ENCODE measurements around the gene MORC3.
A peak's percentile ranks its signal among the peaks of the same experiment; 100 is the strongest.
"Not testable (repeated sequence)": the region's sequence is repeated elsewhere in the genome, so short reads cannot be mapped to it uniquely, and the experiment has no call there.

MORC3 gene

GRCh38 chr21:36375994-36376393 lies 56.0 kb downstream of the MORC3 start:
- Histone ChIP-seq H3K9me3 (ENCODE audit: insufficient read depth, low read length) (no peaks in the 10 kb centered on the region), H3K27me3 (ENCODE audit: insufficient read depth, insufficient read length) (no peaks in the 10 kb centered on the region), H3K4me1 (ENCODE audit: insufficient read depth, insufficient read length) (no peaks in the 10 kb centered on the region), H3K4me3 (ENCODE audit: insufficient read length, low read depth) (no peak overlapping the region), H3K9ac (ENCODE audit: insufficient read length, low read depth) (no peak overlapping the region), H3K36me3 (ENCODE audit: insufficient read depth, insufficient read length, low read length) (peaks cover 54% of the 10 kb centered on the region)
- TF ChIP-seq YY1 (IDR thresholded peaks at IDR 0.05; ENCODE audit: insufficient read depth, insufficient read length): no peak
- no peak for TF ChIP-seq SUZ12 (IDR thresholded peaks at IDR 0.05; ENCODE audit: extremely low read depth, insufficient read depth, insufficient read length)
- TF ChIP-seq ZNF274 (IDR thresholded peaks at IDR 0.05; ENCODE audit: low read depth, low read length): no peak
- DNase-seq (ENCODE audit: low read depth, low spot score): no peak

DNA sequence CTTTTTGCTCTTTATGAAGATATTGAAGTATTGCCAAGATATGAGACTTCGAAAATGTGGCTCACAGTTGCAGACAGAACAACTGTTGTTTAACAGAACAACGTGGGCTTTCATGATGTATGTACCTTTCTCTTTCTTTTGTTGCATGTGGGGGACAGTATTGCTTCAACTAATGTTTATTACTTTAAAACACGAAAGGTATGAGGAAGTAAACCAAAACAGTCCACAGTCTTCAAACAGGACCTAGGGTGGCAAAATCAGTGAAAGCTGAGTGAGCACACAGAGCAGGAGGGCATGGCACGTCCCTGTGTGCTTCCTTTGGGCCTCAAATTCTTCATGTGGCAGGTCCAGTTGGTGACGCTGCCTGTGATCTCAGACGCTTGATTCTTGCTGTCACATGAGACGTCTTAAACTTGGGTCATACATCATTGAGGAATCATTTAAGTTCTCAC lies 57.4 kb downstream of the MORC3 start:
- no peaks in the 10 kb centered on the region for H3K9me3 ChIP-seq (ENCODE audit: insufficient read depth, low read length)
- TF ChIP-seq YY1 (IDR thresholded peaks at IDR 0.05; ENCODE audit: insufficient read depth, insufficient read length): no peak
- no peak for TF ChIP-seq ZNF274 (IDR thresholded peaks at IDR 0.05; ENCODE audit: low read depth, low read length)
- TF ChIP-seq SUZ12 (IDR thresholded peaks at IDR 0.05; ENCODE audit: extremely low read depth, insufficient read depth, insufficient read length): no peak
- H3K27me3 ChIP-seq (ENCODE audit: insufficient read depth, insufficient read length): no peaks in the 10 kb centered on the region
- H3K4me1 ChIP-seq (ENCODE audit: insufficient read depth, insufficient read length): no peaks in the 10 kb centered on the region
- peaks cover 41% of the 10 kb centered on the region for H3K36me3 ChIP-seq (ENCODE audit: insufficient read depth, insufficient read length, low read length)
- H3K9ac ChIP-seq (ENCODE audit: insufficient read length, low read depth): no peak overlapping the region
- no peak overlapping the region for H3K4me3 ChIP-seq (ENCODE audit: insufficient read length, low read depth)
- no peak for DNase-seq (ENCODE audit: low read depth, low spot score)

DNA sequence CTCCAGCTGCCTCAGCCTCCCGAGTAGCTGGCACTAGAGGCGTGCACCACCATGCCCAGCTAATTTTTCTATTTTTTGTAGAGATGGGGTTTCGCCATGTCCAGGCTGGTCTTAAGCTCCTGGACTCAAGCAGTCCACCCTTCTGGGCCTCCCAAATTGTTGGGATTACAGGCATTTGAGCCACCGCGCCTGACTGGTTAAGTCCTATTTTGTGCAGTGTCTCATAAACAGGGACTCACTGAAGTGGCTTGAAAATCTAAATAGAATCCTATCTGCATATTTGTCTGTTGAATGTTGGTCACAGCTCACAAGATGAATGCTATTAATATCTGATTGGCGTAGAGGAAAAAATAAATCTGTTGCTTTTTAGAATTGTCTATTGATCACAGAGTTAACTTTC lies 59.3 kb downstream of the MORC3 start:
- H3K9me3 ChIP-seq (ENCODE audit: insufficient read depth, low read length): no peaks in the 10 kb centered on the region
- no peak for TF ChIP-seq SUZ12 (IDR thresholded peaks at IDR 0.05; ENCODE audit: extremely low read depth, insufficient read depth, insufficient read length)
- TF ChIP-seq YY1 (IDR thresholded peaks at IDR 0.05; ENCODE audit: insufficient read depth, insufficient read length): no peak
- no peak for TF ChIP-seq ZNF274 (IDR thresholded peaks at IDR 0.05; ENCODE audit: low read depth, low read length)
- no peak for DNase-seq (ENCODE audit: low read depth, low spot score)
- no peaks in the 10 kb centered on the region for H3K4me1 ChIP-seq (ENCODE audit: insufficient read depth, insufficient read length)
- H3K36me3 ChIP-seq (ENCODE audit: insufficient read depth, insufficient read length, low read length): peaks cover 26% of the 10 kb centered on the region
- H3K4me3 ChIP-seq (ENCODE audit: insufficient read length, low read depth): no peak overlapping the region
- H3K9ac ChIP-seq (ENCODE audit: insufficient read length, low read depth): no peak overlapping the region
- H3K27me3 ChIP-seq (ENCODE audit: insufficient read depth, insufficient read length): no peaks in the 10 kb centered on the region

DNA sequence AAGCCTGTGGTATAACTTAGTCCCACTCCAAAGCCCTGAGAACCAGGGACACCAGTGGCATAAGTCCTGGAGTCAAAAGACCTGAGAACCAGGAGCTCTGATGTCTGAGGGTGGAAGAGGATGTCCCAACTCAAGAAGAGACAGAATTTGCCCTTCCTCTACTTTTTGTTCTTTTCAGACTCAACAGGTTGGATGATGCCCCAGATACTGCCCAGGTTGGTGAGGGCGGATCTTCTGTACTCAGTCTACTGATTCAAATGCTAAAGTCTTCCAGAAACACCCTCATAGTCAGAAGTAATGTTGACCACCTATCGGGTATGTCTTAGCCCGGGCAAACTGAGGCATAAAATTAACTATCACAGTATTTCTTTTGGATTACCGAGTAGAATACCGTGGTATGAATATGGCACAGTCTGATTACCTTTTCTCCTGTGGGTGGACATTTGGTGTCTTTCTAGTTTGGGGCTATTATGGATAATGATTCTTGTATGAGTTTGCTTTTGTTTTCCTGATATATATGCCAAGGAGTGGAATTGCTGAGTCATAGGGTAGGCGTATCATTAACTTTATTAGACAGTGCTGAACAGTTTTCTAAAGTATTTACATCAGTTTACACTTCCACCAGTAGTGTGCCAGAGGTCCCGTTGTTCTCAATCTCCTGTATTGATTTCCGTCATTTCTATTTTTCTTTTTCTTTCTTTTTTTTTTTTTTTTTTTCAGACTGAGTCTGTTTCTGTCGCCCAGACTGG lies 62.0 kb downstream of the MORC3 start:
- Histone ChIP-seq H3K4me3 (ENCODE audit: insufficient read length, low read depth) (no peak overlapping the region), H3K9me3 (ENCODE audit: insufficient read depth, low read length) (no peaks in the 10 kb centered on the region), H3K4me1 (ENCODE audit: insufficient read depth, insufficient read length) (no peaks in the 10 kb centered on the region), H3K9ac (ENCODE audit: insufficient read length, low read depth) (no peak overlapping the region), H3K27me3 (ENCODE audit: insufficient read depth, insufficient read length) (peaks cover 10% of the 10 kb centered on the region), H3K36me3 (ENCODE audit: insufficient read depth, insufficient read length, low read length) (peaks cover 22% of the 10 kb centered on the region)
- TF ChIP-seq ZNF274 (IDR thresholded peaks at IDR 0.05; ENCODE audit: low read depth, low read length) (no peak), SUZ12 (IDR thresholded peaks at IDR 0.05; ENCODE audit: extremely low read depth, insufficient read depth, insufficient read length) (no peak), YY1 (IDR thresholded peaks at IDR 0.05; ENCODE audit: insufficient read depth, insufficient read length) (no peak)
- no peak for DNase-seq (ENCODE audit: low read depth, low spot score)

DNA sequence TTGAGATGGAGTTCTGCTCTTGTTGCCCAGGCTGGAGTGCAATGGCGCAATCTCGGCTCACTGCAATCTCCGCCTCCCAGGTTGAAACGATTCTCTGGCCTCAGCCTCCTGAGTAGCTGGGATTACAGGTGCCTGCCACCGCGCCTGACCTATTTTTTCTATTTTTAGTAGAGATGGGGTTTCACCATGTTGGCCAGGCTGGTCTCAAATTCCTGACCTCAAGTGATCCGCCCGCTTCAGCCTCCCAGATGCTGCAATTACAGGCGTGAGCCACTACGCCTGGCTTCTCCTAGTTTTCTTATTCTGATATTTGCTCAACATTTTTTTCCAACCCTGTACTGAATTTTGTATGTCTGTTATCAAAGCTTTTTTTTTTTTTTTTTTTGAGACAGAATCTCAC lies 62.7 kb downstream of the MORC3 start:
- not testable (repeated sequence) for H3K4me1 ChIP-seq (ENCODE audit: insufficient read depth, insufficient read length); H3K4me3 ChIP-seq (ENCODE audit: insufficient read length, low read depth); H3K9me3 ChIP-seq (ENCODE audit: insufficient read depth, low read length); DNase-seq (ENCODE audit: low read depth, low spot score); H3K9ac ChIP-seq (ENCODE audit: insufficient read length, low read depth); H3K27me3 ChIP-seq (ENCODE audit: insufficient read depth, insufficient read length)
- H3K36me3 ChIP-seq (ENCODE audit: insufficient read depth, insufficient read length, low read length): peaks cover 21% of the 10 kb centered on the region

DNA sequence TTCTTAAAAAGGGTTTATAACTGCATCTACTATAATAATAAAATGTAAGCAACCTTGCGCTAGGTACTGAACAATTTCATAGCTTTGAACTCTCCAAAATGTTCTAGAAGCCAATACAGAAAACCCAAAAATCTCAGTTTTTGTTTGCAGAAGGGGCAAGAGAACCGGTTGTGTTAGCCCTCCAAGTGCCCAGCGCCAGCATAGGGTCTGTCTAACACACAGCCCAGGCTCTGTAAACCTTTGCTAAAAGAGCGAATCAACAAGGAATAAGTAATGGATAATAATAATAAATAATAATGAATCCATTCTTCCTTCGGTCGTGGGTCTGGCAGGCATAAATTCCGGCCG lies 64.9 kb downstream of the MORC3 start:
- Histone ChIP-seq H3K4me1 (ENCODE audit: insufficient read depth, insufficient read length) (peaks cover 2% of the 10 kb centered on the region), H3K9ac (ENCODE audit: insufficient read length, low read depth) (peak overlapping the region; percentile 82), H3K9me3 (ENCODE audit: insufficient read depth, low read length) (no peaks in the 10 kb centered on the region), H3K36me3 (ENCODE audit: insufficient read depth, insufficient read length, low read length) (peaks cover 30% of the 10 kb centered on the region), H3K4me3 (ENCODE audit: insufficient read length, low read depth) (no peak overlapping the region), H3K27me3 (ENCODE audit: insufficient read depth, insufficient read length) (peaks cover 10% of the 10 kb centered on the region)
- TF ChIP-seq YY1 (IDR thresholded peaks at IDR 0.05; ENCODE audit: insufficient read depth, insufficient read length) (no peak), SUZ12 (IDR thresholded peaks at IDR 0.05; ENCODE audit: extremely low read depth, insufficient read depth, insufficient read length) (no peak), ZNF274 (IDR thresholded peaks at IDR 0.05; ENCODE audit: low read depth, low read length) (no peak)
- DNase-seq (ENCODE audit: low read depth, low spot score): no peak

- Histone ChIP-seq H3K9ac (ENCODE audit: insufficient read length, low read depth) (peak within 1 kb of the TSS; percentile 82), H3K9me3 (ENCODE audit: insufficient read depth, low read length) (no peaks in the 10 kb centered on the region), H3K36me3 (ENCODE audit: insufficient read depth, insufficient read length, low read length) (peaks cover 34% of the 10 kb centered on the region), H3K27me3 (ENCODE audit: insufficient read depth, insufficient read length) (peaks cover 10% of the 10 kb centered on the region), H3K4me1 (ENCODE audit: insufficient read depth, insufficient read length) (peaks cover 2% of the 10 kb centered on the region), H3K4me3 (ENCODE audit: insufficient read length, low read depth) (peak within 1 kb of the TSS; percentile 73)
- no peak for TF ChIP-seq ZNF274 (IDR thresholded peaks at IDR 0.05; ENCODE audit: low read depth, low read length)
- TF ChIP-seq YY1 (IDR thresholded peaks at IDR 0.05; ENCODE audit: insufficient read depth, insufficient read length): no peak
- TF ChIP-seq SUZ12 (IDR thresholded peaks at IDR 0.05; ENCODE audit: extremely low read depth, insufficient read depth, insufficient read length): no peak
- peak; percentile 80 for DNase-seq (ENCODE audit: low read depth, low spot score)
Measured at GRCh38 chr21:36385233-36386030, 65.4 kb downstream of the MORC3 start, which contains the start of gene CHAF1B. TSS of gene CHAF1B (plus strand) at chr21:36385392. CDS start at chr21:36386137, 745 bp downstream.
